ENCODE results near the gene OTOF.

DNA sequence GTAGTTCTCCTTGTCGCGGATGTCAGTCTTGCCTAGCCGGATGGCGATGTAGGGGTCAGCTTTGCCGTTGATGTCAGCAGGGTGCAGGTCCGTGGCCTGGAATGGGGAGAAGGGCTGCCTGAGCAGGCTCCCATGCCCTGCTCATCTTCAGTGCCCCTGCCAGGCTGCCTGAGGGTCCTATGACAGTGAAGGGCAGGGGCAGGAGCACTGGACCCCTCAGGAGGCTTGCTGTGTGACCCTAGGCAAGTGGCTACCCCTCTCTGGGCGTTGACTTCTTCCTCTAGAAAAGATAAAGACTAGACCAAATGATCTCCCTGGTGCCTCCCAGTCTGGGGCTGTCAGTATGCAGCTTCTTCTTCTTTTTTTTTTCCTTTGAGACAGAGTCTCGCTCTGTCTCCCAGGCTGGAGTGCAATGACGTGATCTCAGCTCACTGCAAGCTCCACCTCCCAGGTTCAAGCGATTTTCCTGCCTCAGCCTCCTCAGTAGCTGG lies 11.9 kb downstream of the OTOF start:
- TF ChIP-seq, protein P1, sequence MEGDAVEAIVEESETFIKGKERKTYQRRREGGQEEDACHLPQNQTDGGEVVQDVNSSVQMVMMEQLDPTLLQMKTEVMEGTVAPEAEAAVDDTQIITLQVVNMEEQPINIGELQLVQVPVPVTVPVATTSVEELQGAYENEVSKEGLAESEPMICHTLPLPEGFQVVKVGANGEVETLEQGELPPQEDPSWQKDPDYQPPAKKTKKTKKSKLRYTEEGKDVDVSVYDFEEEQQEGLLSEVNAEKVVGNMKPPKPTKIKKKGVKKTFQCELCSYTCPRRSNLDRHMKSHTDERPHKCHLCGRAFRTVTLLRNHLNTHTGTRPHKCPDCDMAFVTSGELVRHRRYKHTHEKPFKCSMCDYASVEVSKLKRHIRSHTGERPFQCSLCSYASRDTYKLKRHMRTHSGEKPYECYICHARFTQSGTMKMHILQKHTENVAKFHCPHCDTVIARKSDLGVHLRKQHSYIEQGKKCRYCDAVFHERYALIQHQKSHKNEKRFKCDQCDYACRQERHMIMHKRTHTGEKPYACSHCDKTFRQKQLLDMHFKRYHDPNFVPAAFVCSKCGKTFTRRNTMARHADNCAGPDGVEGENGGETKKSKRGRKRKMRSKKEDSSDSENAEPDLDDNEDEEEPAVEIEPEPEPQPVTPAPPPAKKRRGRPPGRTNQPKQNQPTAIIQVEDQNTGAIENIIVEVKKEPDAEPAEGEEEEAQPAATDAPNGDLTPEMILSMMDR (conservative IDR thresholded peaks at IDR 0.05), result no peak
- TF ChIP-seq EZH2 (IDR thresholded peaks at IDR 0.05; ENCODE audit: low read depth), result no peak

Measured in PC-9 (cell line).